Measurements from ENCODE around the gene ISG20. TPM values are rescaled to one million over a fixed set of nuclear protein-coding genes. Genes with fewer than 3 reads are reported as not detected.
A peak's percentile ranks its signal among the peaks of the same experiment; 100 is the strongest.

The ISG20 gene
- total and polyA plus RNA-seq, 2 donors (not counting 1 experiment from before 2014, with no cell fraction given) = 190 to 232 TPM

DNA sequence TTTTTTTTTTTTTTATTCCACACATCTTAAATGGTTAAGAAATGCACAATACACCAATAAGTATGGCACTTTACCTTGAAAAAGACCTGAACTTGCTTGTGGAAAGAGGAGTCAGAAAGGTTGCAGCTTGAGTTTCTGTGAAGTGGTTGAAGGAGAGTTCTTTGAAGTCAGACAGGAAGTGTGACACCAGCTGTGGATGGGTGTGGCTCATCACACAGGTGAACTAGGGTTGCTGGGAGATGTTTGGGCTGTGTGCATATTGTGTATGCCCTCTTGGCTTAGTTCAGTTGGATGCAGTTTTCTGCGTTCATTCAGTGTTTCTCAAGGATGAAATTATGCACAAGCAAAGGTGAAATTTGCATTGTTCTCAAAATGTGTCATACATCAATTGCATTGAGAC is 11.4 kb upstream of the ISG20 start:
- peaks cover 68 to 84% of the 10 kb centered on the region in 2 donors for H3K4me1 ChIP-seq (ENCODE audit: control insufficient read depth in 2 of 2, insufficient read depth in 2 of 2, low read length in 2 of 2)
- Mint-ChIP-seq H3K27ac (peak overlapping the region; percentile 90), H3K4me3 (peak overlapping the region; percentile 73), H3K27me3 (no peaks in the 10 kb centered on the region), H3K4me1 (peaks cover 85% of the 10 kb centered on the region), H3K9me3 (ENCODE audit: insufficient read depth) (no peaks in the 10 kb centered on the region)
- H4K20me1 ChIP-seq (ENCODE audit: control insufficient read depth, insufficient read depth, low read length, poor library complexity, severe bottlenecking) = peaks cover 6% of the 10 kb centered on the region
- POLR2A ChIA-PET = interaction anchor here (0.7 to 2.6 kb wide), 4 partner anchors 11 to 37 kb away, joined by 4 to 19 read pairs (median 8); partner anchors contain the start of gene ISG20
- ATAC-seq (ENCODE audit: low read depth) (peak; percentile 72), DNase-seq (peak; percentile 76)
- no peak overlapping the region for H2AFZ ChIP-seq (ENCODE audit: insufficient read depth, low read depth, low read length, poor library complexity, severe bottlenecking)
- H3K4me3 ChIP-seq (ENCODE audit: control extremely low read depth in 1 of 5, extremely low read depth in 1 of 5, insufficient read depth in 1 of 5, low read depth in 2 of 5, low read length in 4 of 5) = peak overlapping the region in 3 of 5 experiments; percentile 4 to 15 (median 9)
- no peaks in the 10 kb centered on the region for H3K27me3 ChIP-seq (replicated peaks in 1 of 4; ENCODE audit: control extremely low read depth in 1 of 4, control insufficient read depth in 3 of 4, insufficient read depth in 4 of 4, low read length in 3 of 4)
- H3K4me2 ChIP-seq (replicated peaks; ENCODE audit: low read depth, low read length, poor library complexity, severe bottlenecking) = peak overlapping the region; percentile 62
- peak overlapping the region; percentile 77 to 91 for H3K27ac ChIP-seq (ENCODE audit: low read length in 2 of 2)
- H3K79me2 ChIP-seq (ENCODE audit: control insufficient read depth, insufficient read depth, low read length) = peaks cover 94% of the 10 kb centered on the region
- H3K36me3 ChIP-seq (replicated peaks in 1 of 2; ENCODE audit: control extremely low read depth in 1 of 2, control insufficient read depth in 1 of 2, extremely low read depth in 1 of 2, insufficient read depth in 2 of 2, low read length in 1 of 2) = peaks cover 0 to 60% of the 10 kb centered on the region in 2 experiments
- no peaks in the 10 kb centered on the region for H3K9me3 ChIP-seq (ENCODE audit: control extremely low read depth in 1 of 3, control insufficient read depth in 2 of 3, insufficient read depth in 1 of 3, low read length in 2 of 3)
- CTCF ChIA-PET = interaction anchor here (0.7 to 7.0 kb wide), 3 partner anchors 29 to 68 kb away, joined by 4 to 162 read pairs (median 120); no protein-coding TSS in a partner anchor
- 0% methylated on average over 1 of the region's 1 CpG for WGBS (ENCODE audit: insufficient coverage)
- H3K9ac ChIP-seq (ENCODE audit: low read length) = peak overlapping the region; percentile 31
- intact Hi-C loops (cut with micrococcal nuclease) = loop anchor here (1.0 to 10.0 kb wide), 2 partner anchors 30 to 547 kb away; no protein-coding TSS in a partner anchor
- no peak for TF ChIP-seq EZH2 (IDR thresholded peaks at IDR 0.05; ENCODE audit: borderline replicate concordance, insufficient read depth, low read depth, low read length, poor library complexity, severe bottlenecking)
- TF ChIP-seq, protein P1, sequence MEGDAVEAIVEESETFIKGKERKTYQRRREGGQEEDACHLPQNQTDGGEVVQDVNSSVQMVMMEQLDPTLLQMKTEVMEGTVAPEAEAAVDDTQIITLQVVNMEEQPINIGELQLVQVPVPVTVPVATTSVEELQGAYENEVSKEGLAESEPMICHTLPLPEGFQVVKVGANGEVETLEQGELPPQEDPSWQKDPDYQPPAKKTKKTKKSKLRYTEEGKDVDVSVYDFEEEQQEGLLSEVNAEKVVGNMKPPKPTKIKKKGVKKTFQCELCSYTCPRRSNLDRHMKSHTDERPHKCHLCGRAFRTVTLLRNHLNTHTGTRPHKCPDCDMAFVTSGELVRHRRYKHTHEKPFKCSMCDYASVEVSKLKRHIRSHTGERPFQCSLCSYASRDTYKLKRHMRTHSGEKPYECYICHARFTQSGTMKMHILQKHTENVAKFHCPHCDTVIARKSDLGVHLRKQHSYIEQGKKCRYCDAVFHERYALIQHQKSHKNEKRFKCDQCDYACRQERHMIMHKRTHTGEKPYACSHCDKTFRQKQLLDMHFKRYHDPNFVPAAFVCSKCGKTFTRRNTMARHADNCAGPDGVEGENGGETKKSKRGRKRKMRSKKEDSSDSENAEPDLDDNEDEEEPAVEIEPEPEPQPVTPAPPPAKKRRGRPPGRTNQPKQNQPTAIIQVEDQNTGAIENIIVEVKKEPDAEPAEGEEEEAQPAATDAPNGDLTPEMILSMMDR (IDR thresholded peaks at IDR 0.05) = no peak

DNA sequence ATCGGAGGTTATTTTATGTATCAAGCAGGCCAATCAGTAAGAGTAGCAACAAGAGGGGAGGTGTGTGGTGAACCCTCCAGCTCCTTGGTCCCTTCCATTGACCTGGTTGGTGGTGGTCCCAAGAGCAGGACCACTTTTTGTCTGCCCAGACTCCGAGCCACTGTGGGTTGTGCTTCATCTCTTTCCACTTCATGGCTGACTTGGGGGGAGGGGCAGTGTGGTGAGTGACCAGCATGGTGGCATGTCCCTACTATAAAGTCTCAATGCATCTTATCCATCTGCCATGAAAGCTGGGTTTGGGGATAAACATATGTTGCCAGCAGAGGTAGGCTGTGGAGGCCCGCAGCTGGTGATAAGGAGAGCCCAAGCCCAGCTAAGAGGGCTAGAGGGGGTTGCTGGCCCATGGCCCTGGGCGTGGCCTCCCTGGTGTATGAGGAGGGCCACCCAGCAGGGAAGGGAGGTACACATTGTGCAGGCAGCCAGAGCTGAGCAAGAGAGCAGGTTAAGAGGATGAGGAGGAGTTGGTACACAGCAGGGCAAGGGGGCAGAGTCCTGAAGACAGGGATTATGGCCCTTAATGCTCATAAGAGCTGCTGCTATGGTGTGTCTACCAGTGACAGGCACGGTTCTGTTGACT is 10.7 kb upstream of the ISG20 start:
- WGBS (ENCODE audit: insufficient coverage) = 97% methylated on average over 2 of the region's 5 CpGs
- no peaks in the 10 kb centered on the region for H3K27me3 Mint-ChIP-seq
- peaks cover 83% of the 10 kb centered on the region for H3K4me1 Mint-ChIP-seq
- peak overlapping the region; percentile 90 for H3K27ac Mint-ChIP-seq
- Histone ChIP-seq H3K4me3 (ENCODE audit: control extremely low read depth in 1 of 5, extremely low read depth in 1 of 5, insufficient read depth in 1 of 5, low read depth in 2 of 5, low read length in 4 of 5) (peak overlapping the region in 1 of 5 experiments; percentile 4), H3K27ac (ENCODE audit: low read length in 2 of 2) (peak overlapping the region; percentile 77 to 91), H3K9me3 (ENCODE audit: control extremely low read depth in 1 of 3, control insufficient read depth in 2 of 3, insufficient read depth in 1 of 3, low read length in 2 of 3) (no peaks in the 10 kb centered on the region), H2AFZ (ENCODE audit: insufficient read depth, low read depth, low read length, poor library complexity, severe bottlenecking) (no peak overlapping the region), H3K79me2 (ENCODE audit: control insufficient read depth, insufficient read depth, low read length) (peaks cover 88% of the 10 kb centered on the region), H3K9ac (ENCODE audit: low read length) (peak overlapping the region; percentile 31), H3K36me3 (replicated peaks in 1 of 2; ENCODE audit: control extremely low read depth in 1 of 2, control insufficient read depth in 1 of 2, extremely low read depth in 1 of 2, insufficient read depth in 2 of 2, low read length in 1 of 2) (peaks cover 0 to 60% of the 10 kb centered on the region in 2 experiments), H3K27me3 (replicated peaks in 1 of 4; ENCODE audit: control extremely low read depth in 1 of 4, control insufficient read depth in 3 of 4, insufficient read depth in 4 of 4, low read length in 3 of 4) (no peaks in the 10 kb centered on the region), H4K20me1 (ENCODE audit: control insufficient read depth, insufficient read depth, low read length, poor library complexity, severe bottlenecking) (peaks cover 6% of the 10 kb centered on the region), H3K4me1 (ENCODE audit: control insufficient read depth in 2 of 2, insufficient read depth in 2 of 2, low read length in 2 of 2) (peaks cover 70 to 84% of the 10 kb centered on the region in 2 donors), H3K4me2 (replicated peaks; ENCODE audit: low read depth, low read length, poor library complexity, severe bottlenecking) (peak overlapping the region; percentile 62)
- CTCF ChIA-PET = interaction anchor here (0.7 to 7.0 kb wide), 4 partner anchors 29 to 73 kb away, joined by 4 to 162 read pairs (median 62); no protein-coding TSS in a partner anchor
- DNase-seq (no peak), ATAC-seq (ENCODE audit: low read depth) (no peak)
- peak overlapping the region; percentile 73 for H3K4me3 Mint-ChIP-seq
- intact Hi-C loops (cut with micrococcal nuclease) = loop anchor here (10.0 kb wide), 1 partner anchor 547 kb away; no protein-coding TSS in a partner anchor
- no peaks in the 10 kb centered on the region for H3K9me3 Mint-ChIP-seq (ENCODE audit: insufficient read depth)
- TF ChIP-seq EZH2 (IDR thresholded peaks at IDR 0.05; ENCODE audit: borderline replicate concordance, insufficient read depth, low read depth, low read length, poor library complexity, severe bottlenecking) = no peak
- POLR2A ChIA-PET = interaction anchor here (0.7 to 2.6 kb wide), 3 partner anchors 10 to 29 kb away, joined by 6 to 19 read pairs (median 10); partner anchors contain the start of gene ISG20

Data from B cell (primary cell).